Mesendoderm (in vitro differentiated cells): ENCODE results near the gene C1QA.

Experiments
- DNase-seq: peaks from one replicate; pipeline ENCODE4 v3.0.0; 2013
- H2AK5ac ChIP-seq: 2 replicates; pipeline ENCODE4 v1.6.1; 2013; ENCODE audit warnings: low read length, inconsistent platforms
- H2BK120ac ChIP-seq: 2 replicates; pipeline ENCODE4 v1.6.1; 2013; ENCODE audit warnings: low read depth, mild to moderate bottlenecking, low read length, moderate library complexity, mixed read lengths
- H2BK15ac ChIP-seq: replicated peaks from 2 replicates; pipeline ENCODE4 v1.6.1; 2013; ENCODE audit warnings: low read depth, mild to moderate bottlenecking, moderate library complexity
- H2BK5ac ChIP-seq: 2 replicates; pipeline ENCODE4 v1.6.1; 2013; ENCODE audit warnings: low read length, inconsistent platforms
- H3K18ac ChIP-seq: 2 replicates; pipeline ENCODE4 v1.6.1; 2013; ENCODE audit warnings: mild to moderate bottlenecking, low read length, mixed read lengths
- H3K23ac ChIP-seq: one replicate; pipeline ENCODE4 v1.6.1; 2013; ENCODE audit warnings: low read length
- H3K27ac ChIP-seq: 2 replicates; pipeline ENCODE4 v1.5.1; 2013; ENCODE audit warnings: low read depth, mild to moderate bottlenecking, inconsistent platforms, low read length, moderate library complexity
- H3K27me3 ChIP-seq: 2 replicates; pipeline ENCODE4 v1.6.1; 2013; ENCODE audit warnings: low read length, control low read depth, mild to moderate bottlenecking, inconsistent platforms; ENCODE audit not compliant: insufficient read depth, poor library complexity
- H3K36me3 ChIP-seq: 2 replicates; pipeline ENCODE4 v1.6.1; 2013; ENCODE audit warnings: low read length, inconsistent platforms; ENCODE audit not compliant: control insufficient read depth, insufficient read depth
- H3K4ac ChIP-seq: one replicate; pipeline ENCODE4 v1.6.1; 2013; ENCODE audit warnings: low read depth, mild to moderate bottlenecking, low read length, moderate library complexity
- H3K4me1 ChIP-seq: 2 replicates; pipeline ENCODE4 v1.6.1; 2013; ENCODE audit warnings: low read depth, low read length, inconsistent platforms; ENCODE audit not compliant: control insufficient read depth
- H3K4me2 ChIP-seq: 2 replicates; pipeline ENCODE4 v1.6.1; 2013; ENCODE audit warnings: low read length
- H3K4me3 ChIP-seq: 2 replicates; pipeline ENCODE4 v1.5.1; 2013; ENCODE audit warnings: mild to moderate bottlenecking, low read length
- H3K56ac ChIP-seq: one replicate; pipeline ENCODE4 v1.6.1; 2013; ENCODE audit warnings: low read length
- H3K79me1 ChIP-seq: 2 replicates; pipeline ENCODE4 v1.6.1; 2013; ENCODE audit warnings: low read length, inconsistent platforms
- H3K79me2 ChIP-seq: 2 replicates; pipeline ENCODE4 v1.6.1; 2013; ENCODE audit warnings: mild to moderate bottlenecking, low read length; ENCODE audit not compliant: control insufficient read depth, insufficient read depth
- H3K9ac ChIP-seq: 2 replicates; pipeline ENCODE4 v1.6.1; 2013; ENCODE audit warnings: low read length, inconsistent platforms
- H4K5ac ChIP-seq: one replicate; pipeline ENCODE4 v1.6.1; 2013; ENCODE audit warnings: low read length
- H4K8ac ChIP-seq: one replicate; pipeline ENCODE4 v1.6.1; 2013; ENCODE audit warnings: low read depth, mild to moderate bottlenecking, control low read depth, low read length, moderate library complexity
- WGBS: extraction: QIAGEN DNeasy Blood & Tissue Kit; methylation state at CpG from one replicate; pipeline ENCODE4 v1.1.7; 2013; ENCODE audit warnings: low lambda C conversion rate, missing lambda C conversion rate; ENCODE audit not compliant: insufficient coverage; ENCODE audit errors: extremely low coverage; 5-methylcytosine and 5-hydroxymethylcytosine counted together

Gene C1QA

GRCh38 chr1:22676916-22677583 is 40.6 kb downstream of the C1QA start:
- WGBS: no CpG with 5 or more reads among the region's 37 CpGs

GRCh38 chr1:22677931-22678896 is 41.8 kb downstream of the C1QA start:
- DNase-seq: no peak
- Histone ChIP-seq H3K79me2 (no peaks in the 10 kb centered on the region), H4K5ac (no peak overlapping the region), H3K79me1 (no peaks in the 10 kb centered on the region), H3K23ac (no peak overlapping the region), H2BK120ac (no peak overlapping the region), H3K27ac (no peak overlapping the region), H3K4ac (no peak overlapping the region), H4K8ac (no peak overlapping the region), H3K4me2 (no peak overlapping the region), H2BK15ac (no peak overlapping the region), H3K9ac (no peak overlapping the region), H3K27me3 (no peaks in the 10 kb centered on the region), H3K18ac (no peak overlapping the region), H3K4me3 (no peak overlapping the region), H2BK5ac (no peak overlapping the region), H3K56ac (no peak overlapping the region), H2AK5ac (no peak overlapping the region), H3K4me1 (no peaks in the 10 kb centered on the region), H3K36me3 (no peaks in the 10 kb centered on the region)
- 100% methylated on average over 2 of the region's 13 CpGs for WGBS

More at GRCh38 chr1:22676916-22677583, 40.6 kb downstream of the C1QA start:
- H3K4me1 ChIP-seq: no peaks in the 10 kb centered on the region
- H3K4me3 ChIP-seq: no peak overlapping the region
- no peaks in the 10 kb centered on the region for H3K79me1 ChIP-seq
- H3K36me3 ChIP-seq: no peaks in the 10 kb centered on the region
- H2BK15ac ChIP-seq: no peak overlapping the region
- H3K4ac ChIP-seq: no peak overlapping the region
- H4K5ac ChIP-seq: no peak overlapping the region
- no peak overlapping the region for H2AK5ac ChIP-seq
- no peak overlapping the region for H2BK120ac ChIP-seq
- H3K18ac ChIP-seq: no peak overlapping the region
- no peak overlapping the region for H3K23ac ChIP-seq
- no peak overlapping the region for H3K56ac ChIP-seq
- H2BK5ac ChIP-seq: no peak overlapping the region
- H3K9ac ChIP-seq: no peak overlapping the region
- no peak overlapping the region for H3K27ac ChIP-seq
- no peak overlapping the region for H4K8ac ChIP-seq
- no peaks in the 10 kb centered on the region for H3K27me3 ChIP-seq
- no peak for DNase-seq
- no peak overlapping the region for H3K4me2 ChIP-seq
- H3K79me2 ChIP-seq: no peaks in the 10 kb centered on the region

GRCh38 chr1:22680726-22681125 is 44.3 kb downstream of the C1QA start:
- Histone ChIP-seq H3K79me2 (no peaks in the 10 kb centered on the region), H3K79me1 (no peaks in the 10 kb centered on the region), H3K27ac (no peak overlapping the region), H3K27me3 (no peaks in the 10 kb centered on the region), H3K9ac (no peak overlapping the region), H3K56ac (no peak overlapping the region), H3K36me3 (no peaks in the 10 kb centered on the region), H2BK5ac (no peak overlapping the region), H3K4me2 (no peak overlapping the region), H3K4me1 (no peaks in the 10 kb centered on the region), H2BK15ac (no peak overlapping the region), H3K4ac (no peak overlapping the region), H2AK5ac (no peak overlapping the region), H3K23ac (no peak overlapping the region), H4K8ac (no peak overlapping the region), H2BK120ac (no peak overlapping the region), H4K5ac (no peak overlapping the region), H3K18ac (no peak overlapping the region), H3K4me3 (no peak overlapping the region)
- DNase-seq: no peak
- WGBS: no CpG with 5 or more reads among the region's 9 CpGs

GRCh38 chr1:22681556-22682276 is 45.3 kb downstream of the C1QA start:
- Histone ChIP-seq H3K27ac (no peak overlapping the region), H3K79me2 (no peaks in the 10 kb centered on the region), H3K4me1 (no peaks in the 10 kb centered on the region), H3K27me3 (no peaks in the 10 kb centered on the region), H2BK5ac (no peak overlapping the region), H2AK5ac (no peak overlapping the region), H2BK120ac (no peak overlapping the region), H3K4me3 (no peak overlapping the region), H3K4ac (no peak overlapping the region), H3K36me3 (no peaks in the 10 kb centered on the region), H3K79me1 (no peaks in the 10 kb centered on the region), H3K9ac (no peak overlapping the region), H4K8ac (no peak overlapping the region), H2BK15ac (no peak overlapping the region), H3K18ac (no peak overlapping the region), H3K56ac (no peak overlapping the region), H3K4me2 (no peak overlapping the region), H4K5ac (no peak overlapping the region), H3K23ac (no peak overlapping the region)
- no peak for DNase-seq
- no CpG with 5 or more reads among the region's 15 CpGs for WGBS

- Histone ChIP-seq H3K79me1 (no peaks in the 10 kb centered on the region), H2BK120ac (no peak overlapping the region), H3K56ac (no peak overlapping the region), H3K36me3 (no peaks in the 10 kb centered on the region), H2BK15ac (no peak overlapping the region), H2AK5ac (no peak overlapping the region), H3K27me3 (no peaks in the 10 kb centered on the region), H3K18ac (no peak overlapping the region), H3K79me2 (no peaks in the 10 kb centered on the region), H4K5ac (no peak overlapping the region), H4K8ac (no peak overlapping the region), H3K9ac (no peak overlapping the region), H3K27ac (no peak overlapping the region), H2BK5ac (no peak overlapping the region), H3K4me1 (no peaks in the 10 kb centered on the region), H3K4me3 (no peak overlapping the region), H3K23ac (no peak overlapping the region), H3K4ac (no peak overlapping the region), H3K4me2 (no peak overlapping the region)
- DNase-seq: no peak
- WGBS: no CpG with 5 or more reads among the region's 1 CpG
Observed at GRCh38 chr1:22683547-22683946, 47.1 kb downstream of the C1QA start.
